ENCODE results near the gene RAB27A. TPM values are rescaled to one million over a fixed set of nuclear protein-coding genes. Genes with fewer than 3 reads are reported as not detected.

RAB27A gene
- total RNA-seq, 4 donors from 2014 or later, result 16.9 to 29.7 (median 21.4) TPM

- WGBS, 2 donors (ENCODE audit: low coverage in 1 of 2), result 70 to 72% methylated on average over 3 of the region's 3 CpGs
- H3K36me3 ChIP-seq, result peaks cover 0 to 5% of the 10 kb centered on the region in 2 donors
- no peak overlapping the region for H3K4me3 ChIP-seq
- ATAC-seq, result no peak
- no peak for TF ChIP-seq CTCF (IDR thresholded peaks at IDR 0.05)
- TF ChIP-seq POLR2A (IDR thresholded peaks at IDR 0.05), result no peak
- TF ChIP-seq POLR2AphosphoS5 (IDR thresholded peaks at IDR 0.05), result no peak
- no peak for TF ChIP-seq EP300 (IDR thresholded peaks at IDR 0.05)
- no peak overlapping the region for H3K27ac ChIP-seq
- no peaks in the 10 kb centered on the region for H3K27me3 ChIP-seq
- peaks cover 0 to 4% (median 0%) of the 10 kb centered on the region in 3 donors for H3K4me1 ChIP-seq
- no peaks in the 10 kb centered on the region for H3K9me3 ChIP-seq
These were observed 29.0 kb downstream of the RAB27A start for GRCh38 chr15:55260562-55261131.

- 100% methylated on average over 4 of the region's 5 CpGs; no CpG with 5 or more reads in 1 of the 2 donors for WGBS, 2 donors (ENCODE audit: low coverage in 1 of 2)
- Histone ChIP-seq H3K27me3 (no peaks in the 10 kb centered on the region), H3K4me3 (no peak overlapping the region), H3K4me1 (peaks cover 0 to 18% (median 0%) of the 10 kb centered on the region in 3 donors), H3K27ac (no peak overlapping the region), H3K36me3 (no peaks in the 10 kb centered on the region), H3K9me3 (no peaks in the 10 kb centered on the region)
- ATAC-seq, result no peak
- TF ChIP-seq POLR2AphosphoS5 (IDR thresholded peaks at IDR 0.05) (no peak), EP300 (IDR thresholded peaks at IDR 0.05) (no peak), CTCF (IDR thresholded peaks at IDR 0.05) (no peak)
These were observed 31.7 kb downstream of the RAB27A start for GRCh38 chr15:55257938-55258337.

GRCh38 chr15:55257012-55257670 is 32.5 kb downstream of the RAB27A start:
- Histone ChIP-seq H3K27ac (no peak overlapping the region), H3K27me3 (no peaks in the 10 kb centered on the region), H3K4me1 (peaks cover 0 to 18% (median 0%) of the 10 kb centered on the region in 3 donors), H3K9me3 (no peaks in the 10 kb centered on the region), H3K4me3 (no peak overlapping the region), H3K36me3 (no peaks in the 10 kb centered on the region)
- ATAC-seq, result no peak
- 90% methylated on average over 1 of the region's 1 CpG for WGBS, 2 donors (ENCODE audit: low coverage in 1 of 2)
- no peak for TF ChIP-seq POLR2A (IDR thresholded peaks at IDR 0.05)
- no peak for TF ChIP-seq CTCF (IDR thresholded peaks at IDR 0.05)
- TF ChIP-seq POLR2AphosphoS5 (IDR thresholded peaks at IDR 0.05), result no peak
- no peak for TF ChIP-seq EP300 (IDR thresholded peaks at IDR 0.05)

- ATAC-seq, result no peak
- no peaks in the 10 kb centered on the region for H3K9me3 ChIP-seq
- H3K4me3 ChIP-seq, result no peak overlapping the region
- no peak overlapping the region for H3K27ac ChIP-seq
- 78 to 96% methylated on average over 1 to 4 of the region's 4 CpGs for whole genome bisulfite sequencing, 2 donors (ENCODE audit: low coverage in 1 of 2)
- no peak for TF ChIP-seq EP300 (IDR thresholded peaks at IDR 0.05)
- no peak for TF ChIP-seq POLR2A (IDR thresholded peaks at IDR 0.05)
- TF ChIP-seq CTCF (IDR thresholded peaks at IDR 0.05), result no peak
- no peak for TF ChIP-seq POLR2AphosphoS5 (IDR thresholded peaks at IDR 0.05)
- no peaks in the 10 kb centered on the region for H3K27me3 ChIP-seq
- H3K36me3 ChIP-seq, result no peaks in the 10 kb centered on the region
- H3K4me1 ChIP-seq, result peaks cover 0 to 18% (median 0%) of the 10 kb centered on the region in 3 donors
These were observed 33.2 kb downstream of the RAB27A start for GRCh38 chr15:55256281-55257011.

Measured in gastroesophageal sphincter (tissue), 4 donors.